ENCODE measurements around the gene SRL.
"Not testable (repeated sequence)": the region's sequence is repeated elsewhere in the genome, so short reads cannot be mapped to it uniquely, and the experiment has no call there.

Gene SRL

DNA sequence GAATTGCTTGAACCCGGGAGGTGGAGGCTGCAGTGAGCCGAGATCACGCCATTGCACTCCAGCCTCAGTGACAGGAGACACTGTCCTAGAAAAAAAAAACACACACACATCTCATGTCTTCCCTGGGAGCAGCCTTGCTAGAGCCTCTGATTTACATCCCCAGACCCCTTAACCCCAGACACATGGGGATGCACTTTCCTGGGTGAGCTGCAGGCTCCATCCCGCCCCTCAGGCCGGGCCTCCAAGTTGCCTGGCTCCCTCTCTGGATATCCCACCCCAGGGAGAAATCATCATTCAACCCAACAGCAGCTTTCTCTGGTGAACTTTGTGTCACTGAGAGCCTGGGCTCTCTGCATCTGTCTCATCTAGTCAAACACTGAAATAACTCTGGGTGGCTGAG, 21.5 kb downstream of the SRL start:
- DNase-seq: no peak

DNA sequence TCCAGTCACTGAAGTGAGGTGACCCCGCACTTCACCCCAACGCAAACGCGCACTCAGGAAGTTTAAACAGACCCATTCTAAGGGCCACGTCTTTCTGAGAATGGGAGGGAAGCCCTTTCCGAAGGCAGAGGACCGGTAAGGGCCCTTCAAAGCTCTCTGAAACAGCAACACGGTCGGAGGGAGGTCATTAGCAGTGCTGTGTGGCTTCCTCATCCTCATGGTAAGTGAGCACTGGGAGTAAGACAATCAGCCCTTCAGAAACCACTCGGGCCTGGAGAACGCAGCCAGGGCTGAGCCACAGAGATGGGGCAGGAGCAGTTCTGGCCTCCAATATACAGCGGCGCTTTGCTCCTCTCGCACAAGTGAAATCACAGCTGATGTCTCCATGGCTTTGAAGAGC, 23.7 kb downstream of the SRL start:
- DNase-seq: peak; percentile 46

DNA sequence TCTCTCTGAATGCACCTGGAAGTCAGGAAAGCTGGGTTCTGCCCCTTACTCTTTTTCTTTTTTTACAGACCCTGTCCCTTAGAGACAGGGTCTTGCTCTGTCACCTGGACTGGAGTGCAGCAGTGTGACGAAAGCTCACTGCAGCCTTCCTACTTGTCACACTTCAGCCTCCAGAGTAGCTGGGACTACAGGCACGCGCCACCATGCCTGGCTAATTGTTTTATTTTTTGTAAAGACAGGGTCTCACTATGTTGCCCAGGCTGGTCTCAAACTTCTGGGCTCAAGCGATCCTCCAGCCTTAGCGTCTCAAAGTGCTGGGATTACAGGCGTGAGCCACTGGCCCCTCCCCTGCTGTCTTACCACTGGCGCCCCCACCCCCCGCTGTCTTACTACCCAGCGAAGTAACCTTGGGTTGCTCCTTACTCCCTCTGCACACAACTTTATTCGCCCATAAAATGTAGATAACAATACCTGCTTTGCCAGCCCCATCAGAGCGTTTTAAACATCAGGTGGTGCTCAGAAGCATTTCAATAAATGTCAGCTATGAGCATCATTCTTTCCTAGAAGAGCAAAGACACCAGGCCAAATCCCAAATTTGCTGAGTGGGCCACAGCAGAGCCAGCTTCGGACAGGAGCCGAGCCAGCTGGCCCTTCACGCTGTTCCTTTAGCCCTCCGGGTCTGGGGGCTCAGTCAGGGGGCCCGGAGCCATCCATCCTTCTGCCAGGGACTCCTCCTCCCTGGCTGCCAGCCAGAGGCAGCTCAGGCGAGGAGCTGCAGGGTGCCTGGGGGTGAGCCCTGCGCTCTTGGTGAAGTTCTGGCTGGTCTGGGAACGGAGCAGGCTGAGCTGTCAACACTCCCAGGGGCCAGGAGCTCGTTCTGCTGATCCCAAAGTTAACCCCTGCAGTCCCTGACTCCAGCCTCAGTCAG, 24.4 kb downstream of the SRL start:
- DNase-seq: peak; percentile 46

DNA sequence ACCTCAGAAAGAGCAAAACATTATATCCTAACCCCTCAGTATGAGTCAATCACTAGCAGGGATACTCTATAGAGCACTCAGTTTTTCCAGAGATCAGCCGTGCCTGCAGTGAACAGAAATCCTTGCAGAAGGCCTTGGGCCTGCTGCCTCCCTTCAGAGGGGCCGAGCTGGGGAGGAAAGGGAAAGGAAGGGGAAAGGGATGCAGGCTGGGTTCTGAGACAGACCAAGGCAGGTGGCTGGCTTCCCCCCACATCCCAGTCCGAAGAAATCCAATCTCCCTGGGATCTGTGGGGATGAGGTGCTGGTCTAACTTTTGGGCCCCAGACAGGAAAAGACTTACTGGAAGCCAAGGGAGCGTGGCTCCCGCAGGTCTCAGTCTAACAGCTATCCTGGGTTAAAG, 25.3 kb downstream of the SRL start:
- no peak for DNase-seq

DNA sequence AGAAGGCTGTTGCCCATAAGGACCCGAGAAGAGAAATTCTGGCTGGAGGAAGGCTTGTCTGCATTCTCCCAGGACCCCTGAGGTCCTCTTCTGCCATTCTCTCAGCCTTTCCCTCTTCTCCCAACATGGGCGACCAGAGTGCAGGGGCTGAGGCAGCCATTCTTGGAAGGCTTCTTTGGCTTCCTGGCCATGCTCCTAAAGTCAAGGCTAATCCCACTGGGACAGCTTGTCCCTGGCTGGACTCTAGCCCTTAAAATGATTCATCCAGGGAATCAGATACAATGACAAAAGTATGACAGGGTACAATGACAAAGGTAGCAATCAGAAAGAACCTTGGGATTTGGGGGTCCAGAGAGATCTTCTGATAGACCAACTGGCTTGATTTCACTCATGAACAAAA, 26.8 kb downstream of the SRL start:
- DNase-seq: no peak

DNA sequence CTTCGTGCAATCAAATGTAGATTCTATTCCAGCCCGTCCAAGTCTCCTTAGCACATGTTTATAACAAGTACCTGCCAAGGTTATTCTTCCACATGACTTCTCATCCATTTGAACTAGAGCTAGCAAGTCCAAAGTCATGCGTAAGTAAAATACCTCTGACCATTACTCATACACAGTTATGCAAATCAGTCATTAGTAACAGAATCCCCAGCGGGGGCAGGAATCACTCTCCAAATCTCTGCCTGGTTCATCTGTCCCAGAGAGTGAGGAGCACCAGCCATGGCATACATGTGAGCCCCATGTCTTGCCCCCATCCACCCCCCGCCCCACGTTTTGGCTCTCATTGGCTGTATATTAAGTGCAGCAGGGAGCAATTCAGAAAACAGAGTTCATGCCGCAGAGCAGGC, 27.7 kb downstream of the SRL start:
- DNase-seq: no peak

DNA sequence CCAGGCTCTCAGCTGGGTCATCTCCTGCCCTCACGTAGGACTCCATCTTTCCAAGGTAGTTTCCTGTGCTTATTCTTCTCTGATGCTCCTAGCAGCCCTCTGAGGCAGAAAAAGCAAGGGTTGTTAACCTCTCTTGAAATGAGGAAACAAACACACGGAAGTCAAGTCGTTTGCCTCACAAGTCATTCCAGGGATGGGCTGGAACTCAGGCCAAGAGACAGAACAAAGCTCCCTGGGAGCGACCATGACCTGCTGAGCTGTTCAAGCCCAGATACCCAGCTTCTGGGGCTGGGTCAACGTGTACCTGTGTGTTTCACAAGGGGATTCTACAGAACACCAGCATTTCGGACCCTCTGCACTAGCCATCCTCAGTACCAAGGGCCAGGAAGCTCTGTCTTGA, 28.1 kb downstream of the SRL start:
- DNase-seq: no peak

DNA sequence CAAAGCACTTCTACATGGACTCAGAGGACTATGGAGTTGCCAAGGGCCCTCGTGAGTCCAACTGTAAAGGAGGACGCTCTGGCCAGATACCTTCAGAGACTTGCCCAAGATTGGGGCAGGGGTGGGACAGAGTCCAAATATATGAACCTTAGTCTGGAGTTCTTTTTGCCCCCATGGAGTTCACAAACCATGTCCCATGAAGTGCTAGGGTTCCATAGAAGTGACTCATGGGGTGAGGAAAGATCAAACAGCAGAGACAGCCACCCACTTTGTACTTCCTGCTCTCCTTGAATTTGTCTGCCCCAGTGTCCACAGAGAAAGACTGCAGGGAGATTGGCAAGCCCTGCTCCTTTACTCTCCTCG, 29.0 kb downstream of the SRL start:
- no peak for DNase-seq

DNA sequence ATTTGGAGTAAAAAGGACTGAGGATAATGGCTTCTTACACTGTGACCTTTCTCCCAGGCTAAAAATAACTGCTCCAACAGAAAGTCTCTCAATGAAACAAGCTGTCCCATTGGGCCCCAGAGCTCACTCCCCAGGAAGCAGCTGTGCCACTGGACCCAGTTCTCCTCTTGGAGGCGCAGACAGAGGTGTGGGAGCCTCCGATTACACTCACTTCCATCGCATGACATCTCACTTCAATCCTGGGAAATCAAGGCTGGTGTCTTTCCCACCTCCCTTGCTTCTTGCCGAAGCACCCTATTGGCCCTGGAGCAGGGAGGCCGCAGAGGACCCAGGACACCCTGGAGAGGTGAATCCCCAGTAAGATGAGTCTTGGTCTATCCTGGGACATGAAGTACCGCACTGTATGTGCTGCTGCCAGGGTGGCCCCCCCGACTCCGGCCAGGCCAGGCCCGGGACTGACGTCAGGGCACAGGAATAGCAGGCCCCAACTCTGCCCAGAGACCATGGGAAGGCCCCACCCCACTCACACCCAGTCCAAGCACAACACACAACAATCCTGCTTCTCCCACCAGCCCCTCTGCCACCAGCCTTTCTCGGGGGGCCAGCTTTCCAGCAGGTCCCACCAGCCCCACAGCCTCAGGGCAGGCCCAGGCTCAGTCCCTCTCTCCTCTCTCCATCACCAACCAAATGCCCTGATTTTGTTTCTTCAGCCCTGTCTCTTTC, 29.5 kb downstream of the SRL start:
- DNase-seq: no peak

DNA sequence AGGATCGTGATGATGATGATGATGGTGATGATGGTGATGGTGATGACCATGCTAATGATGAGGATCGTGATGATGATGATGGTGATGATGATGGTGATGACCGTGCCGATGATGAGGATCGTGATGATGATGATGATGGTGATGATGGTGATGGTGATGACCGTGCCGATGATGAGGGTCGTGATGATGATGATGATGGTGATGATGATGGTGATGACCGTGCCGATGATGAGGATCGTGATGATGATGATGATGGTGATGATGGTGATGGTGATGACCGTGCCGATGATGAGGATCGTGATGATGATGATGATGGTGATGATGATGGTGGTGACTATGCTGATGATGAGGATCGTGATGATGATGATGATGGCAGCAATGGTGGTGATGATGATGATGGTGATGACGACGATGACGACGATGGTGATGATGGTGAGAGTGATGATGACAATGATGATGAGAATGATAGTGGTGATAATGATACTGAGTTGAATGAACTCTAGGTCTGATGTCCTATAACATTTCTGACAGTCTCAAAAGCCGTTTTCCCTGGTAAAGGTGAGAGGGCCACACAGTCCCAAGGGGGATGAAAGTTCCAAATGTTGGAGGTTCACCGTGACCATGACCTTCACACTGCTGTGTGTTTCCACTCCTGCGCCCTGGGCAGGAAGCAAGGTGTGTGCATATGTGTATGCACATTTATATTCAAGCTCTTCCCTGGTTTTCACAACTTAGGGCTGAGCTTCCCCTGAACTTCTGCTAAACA, 30.3 kb downstream of the SRL start:
- DNase-seq: not testable (repeated sequence)

DNA sequence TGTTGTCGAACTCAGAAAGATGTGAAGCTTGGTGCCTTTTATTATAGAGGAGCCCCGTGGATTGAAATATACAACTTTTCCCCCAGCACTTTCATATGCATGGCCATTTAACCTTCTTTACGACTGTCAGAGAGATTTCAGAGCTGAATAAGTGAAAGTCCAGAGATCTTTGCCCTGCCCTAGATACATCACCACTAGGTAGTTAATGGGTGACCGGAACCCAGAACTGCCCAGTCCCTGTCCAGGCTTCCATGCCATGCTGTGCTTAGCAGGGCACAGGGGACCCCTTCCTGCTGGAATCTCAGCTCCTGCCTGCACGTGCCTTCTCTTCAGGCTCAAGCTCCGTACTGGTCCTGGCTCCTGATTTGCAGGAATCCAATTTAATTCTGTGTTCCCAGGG, 32.2 kb downstream of the SRL start:
- DNase-seq: no peak

DNA sequence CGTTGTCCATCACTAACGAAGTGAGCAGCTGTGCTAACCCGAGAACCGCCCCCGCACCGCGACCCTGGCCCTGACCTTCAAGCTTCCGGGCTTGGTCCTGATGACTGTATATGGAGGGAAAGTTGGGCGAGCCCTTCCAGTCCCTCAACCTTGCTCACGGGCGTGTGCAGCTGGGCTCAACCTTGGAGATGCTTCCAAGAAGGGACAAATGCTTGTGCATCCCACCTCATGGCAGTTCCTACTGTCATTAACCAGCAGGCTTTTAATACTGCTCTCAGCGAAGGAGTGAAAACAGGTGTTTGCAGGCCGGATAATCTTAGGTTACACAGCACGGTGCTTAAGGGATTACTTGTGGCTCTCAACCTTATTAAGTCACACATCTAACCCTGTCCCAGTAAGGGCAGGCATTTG, 33.5 kb downstream of the SRL start:
- DNase-seq: no peak

DNA sequence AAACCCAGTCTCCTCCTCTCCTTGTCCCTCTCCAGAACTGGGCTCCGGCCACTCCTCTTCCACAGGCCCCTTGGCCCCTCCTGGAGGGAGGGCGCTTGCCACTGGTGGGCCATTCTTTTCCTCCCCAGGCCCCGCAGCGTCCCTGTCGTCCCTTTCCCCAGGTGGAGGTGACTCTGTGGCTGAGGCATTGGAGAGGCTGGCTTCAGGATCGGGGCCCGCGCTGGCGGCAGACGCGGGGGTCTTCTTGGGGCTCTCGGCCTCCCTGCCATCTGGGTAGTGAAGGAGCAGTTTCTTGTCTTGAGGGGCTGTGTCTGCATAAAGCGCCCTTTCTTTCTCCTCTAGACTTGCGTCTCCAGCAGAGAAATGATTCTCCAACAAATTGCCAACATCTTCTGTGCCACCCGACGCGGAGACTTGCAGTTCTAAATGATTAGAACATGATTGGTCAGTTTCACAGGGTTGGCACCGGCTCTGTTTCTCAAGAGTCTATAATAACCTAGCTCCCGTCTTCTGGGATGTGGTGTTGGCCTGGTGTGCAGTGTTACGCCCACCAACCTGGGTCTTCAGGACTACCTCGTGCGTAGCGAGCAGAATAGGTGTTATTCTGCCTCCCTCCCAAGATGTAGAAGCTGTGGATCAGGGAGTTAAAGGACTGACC, 34.1 kb downstream of the SRL start:
- DNase-seq: no peak

DNA sequence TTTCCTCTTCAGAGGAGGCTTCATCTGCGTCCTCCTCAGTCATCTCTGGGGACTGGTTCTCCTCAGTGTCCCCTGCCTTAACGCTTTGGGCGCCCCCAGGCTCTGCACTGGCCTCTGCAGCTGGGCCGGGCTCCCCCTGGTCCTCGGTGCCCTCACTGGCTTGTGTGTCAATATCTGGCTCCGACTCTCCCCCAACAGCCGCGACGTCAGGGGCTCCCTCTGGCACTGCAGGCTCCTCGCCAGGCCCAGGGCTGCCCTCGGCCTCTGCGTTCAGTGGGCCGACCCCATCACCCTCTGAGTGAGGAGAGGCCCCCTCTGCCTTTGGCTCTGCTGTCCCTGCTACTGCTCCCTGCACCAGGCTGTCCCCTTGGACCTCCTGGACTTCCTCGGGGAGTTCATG, 34.7 kb downstream of the SRL start:
- DNase-seq: no peak

DNA sequence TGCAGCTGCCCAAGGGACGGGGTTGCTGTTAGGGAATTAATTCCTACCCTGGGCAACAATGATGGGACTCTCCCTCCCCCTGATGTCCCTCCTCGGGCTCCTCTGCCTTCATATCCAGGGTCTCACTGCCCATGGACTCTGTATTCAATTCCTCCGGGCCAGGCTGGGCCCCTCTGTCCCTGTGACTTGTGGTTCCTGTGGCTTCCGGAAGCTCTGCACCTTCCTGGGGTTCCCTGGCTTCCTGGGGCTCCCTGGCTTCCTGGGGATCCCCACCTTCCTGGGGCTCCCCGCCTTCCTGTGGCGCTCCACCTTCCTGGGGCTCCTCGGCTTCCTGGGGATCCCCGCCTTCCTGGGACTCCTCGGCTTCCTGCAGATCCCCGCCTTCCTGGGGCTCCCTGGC, 35.2 kb downstream of the SRL start:
- no peak for DNase-seq

DNA sequence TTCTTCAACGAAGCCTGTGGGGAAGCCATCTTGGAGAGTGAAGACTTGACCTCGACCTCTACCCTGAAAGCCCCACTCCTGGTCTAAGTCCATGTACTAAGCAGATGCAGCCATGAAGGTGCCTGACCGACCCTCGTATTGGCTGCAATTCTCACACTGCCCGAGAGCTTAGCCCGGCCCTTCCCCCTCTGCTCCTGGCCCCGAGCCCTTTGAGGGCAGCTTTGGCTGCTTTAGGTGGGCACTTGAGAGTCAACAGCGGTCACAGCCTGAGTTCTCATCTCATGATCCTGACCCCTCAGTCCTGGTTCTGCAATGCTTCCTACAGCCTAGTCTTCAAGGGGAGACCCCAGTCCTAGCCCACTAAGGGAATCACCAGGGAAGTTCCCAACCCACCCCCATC, 35.9 kb downstream of the SRL start:
- no peak for DNase-seq

DNA sequence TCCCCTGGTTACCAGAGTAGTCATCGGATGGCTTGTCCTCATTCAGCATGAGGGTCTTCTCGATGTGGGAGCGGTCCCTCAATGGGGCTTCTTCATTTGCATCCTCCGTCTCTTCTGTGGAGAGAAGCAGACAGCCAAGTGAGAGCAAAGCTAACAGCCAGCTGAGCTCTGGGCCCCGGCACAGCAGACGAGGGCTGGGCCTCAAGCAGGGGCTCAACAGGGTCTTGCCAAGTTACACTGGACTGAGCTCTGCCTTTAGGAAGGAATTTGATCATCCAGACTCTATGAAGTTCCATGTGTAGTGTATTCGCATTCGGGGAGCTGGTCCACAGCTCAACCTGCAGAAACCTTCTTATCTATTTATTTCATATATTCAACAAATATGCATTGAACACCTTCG, 37.4 kb downstream of the SRL start:
- DNase-seq: no peak

DNA sequence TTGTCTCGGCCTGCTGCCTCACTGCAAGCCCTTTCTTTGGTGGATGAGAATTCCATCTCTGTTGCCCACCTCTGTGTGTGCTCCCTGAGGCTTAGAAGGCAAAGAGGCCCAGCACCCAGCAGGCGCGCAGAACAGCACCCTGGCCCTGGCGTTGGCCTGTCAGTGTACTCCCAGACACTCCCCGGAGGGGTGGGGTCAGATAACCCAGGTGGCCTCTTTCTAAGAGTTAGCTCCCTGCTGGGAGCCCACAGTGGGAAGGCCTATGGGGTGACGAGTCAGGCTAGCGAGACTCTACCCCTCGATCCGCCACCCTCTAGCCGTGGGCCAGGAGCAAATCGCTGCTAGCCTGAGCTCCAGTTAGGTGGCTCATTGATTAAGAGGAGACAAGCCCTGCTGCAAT, 38.1 kb downstream of the SRL start:
- DNase-seq: no peak

DNA sequence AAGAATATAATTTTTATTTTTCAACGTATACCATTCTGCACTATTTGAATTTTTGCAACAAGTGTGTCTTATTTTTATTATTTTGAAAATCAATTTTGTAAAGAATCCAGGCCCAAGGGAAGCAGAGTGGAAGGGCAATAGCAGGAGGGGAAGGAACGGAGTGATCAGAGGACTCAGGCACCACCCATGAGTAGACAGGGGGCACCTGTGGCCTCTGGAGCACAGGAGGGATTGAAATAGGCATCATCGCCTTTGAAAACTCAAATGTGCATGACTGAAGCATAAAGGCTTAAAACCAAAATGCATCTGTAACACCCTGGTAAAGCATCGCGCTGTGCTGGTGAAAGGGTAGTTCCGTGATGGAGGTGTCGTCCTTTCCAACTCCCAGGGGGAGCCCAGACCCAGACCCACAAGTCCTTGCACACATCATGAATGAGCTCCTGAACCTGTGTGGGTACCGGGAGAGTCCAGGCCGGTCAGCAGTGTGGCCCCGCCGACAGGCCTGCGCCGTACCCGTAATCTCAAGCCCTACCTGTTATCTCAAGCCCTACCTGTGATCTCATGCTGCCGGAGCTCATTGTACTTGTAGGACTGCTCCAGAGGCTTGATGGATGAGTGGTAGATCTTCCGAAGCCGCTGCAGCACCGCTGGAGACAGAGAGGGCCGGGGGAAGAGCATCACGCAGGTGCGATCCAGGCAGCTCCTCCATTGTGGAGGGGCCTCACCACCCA, 39.1 kb downstream of the SRL start:
- no peak for DNase-seq

DNA sequence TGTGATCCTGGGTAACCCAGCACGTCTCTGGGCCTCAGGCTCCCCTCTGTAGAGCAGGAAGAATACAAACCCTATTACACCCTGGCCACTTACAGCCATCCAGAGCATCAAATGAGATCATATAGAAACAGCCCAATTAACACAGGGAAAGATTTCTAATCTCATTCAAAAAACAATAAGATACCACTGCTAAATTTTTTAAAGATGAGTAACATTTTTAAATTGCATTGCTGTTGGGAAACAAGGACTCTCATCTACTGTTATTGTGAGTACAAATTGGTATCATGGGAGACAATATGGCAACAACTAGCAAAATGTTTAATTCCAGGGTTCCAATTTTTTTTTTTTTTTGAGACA, 41.1 kb downstream of the SRL start:
- no peak for DNase-seq

DNA sequence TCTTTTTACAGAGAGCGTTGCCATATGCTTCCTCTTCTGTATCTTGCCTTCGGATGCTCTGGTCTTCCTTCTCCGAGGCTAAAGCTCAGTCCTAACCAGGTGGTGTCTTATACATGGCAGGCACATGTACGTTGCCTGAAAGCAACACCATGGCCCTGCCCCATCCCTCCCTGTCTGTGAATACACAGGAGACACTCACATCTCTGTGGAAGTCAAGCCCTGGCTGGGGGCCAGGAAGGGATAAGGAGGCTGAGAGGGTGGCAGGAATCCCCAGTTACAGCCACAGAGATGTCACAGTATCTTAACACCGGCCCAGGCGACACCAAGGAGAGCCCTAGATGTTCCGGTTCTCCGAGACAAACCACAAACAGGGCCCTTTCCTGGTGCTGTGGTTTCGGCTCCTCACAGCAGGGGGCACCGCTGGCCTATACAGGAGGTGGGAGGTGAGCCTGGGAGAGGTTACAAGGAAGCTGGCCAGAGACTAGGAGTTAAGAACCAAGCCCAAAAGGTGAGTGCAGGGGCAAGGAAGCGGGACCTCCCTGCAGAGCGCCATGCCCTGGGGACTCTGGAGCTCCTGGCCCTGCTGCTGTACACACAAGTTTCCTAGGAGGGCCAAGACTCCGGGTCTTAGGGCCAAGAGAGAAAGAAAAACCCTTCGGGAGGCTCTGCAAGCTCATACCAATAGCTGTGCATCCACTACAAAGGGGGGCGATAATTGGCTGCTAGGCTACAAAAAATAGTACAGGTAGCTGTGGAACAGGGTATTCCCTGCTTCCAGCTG, 41.7 kb downstream of the SRL start:
- DNase-seq: peak; percentile 37

DNA sequence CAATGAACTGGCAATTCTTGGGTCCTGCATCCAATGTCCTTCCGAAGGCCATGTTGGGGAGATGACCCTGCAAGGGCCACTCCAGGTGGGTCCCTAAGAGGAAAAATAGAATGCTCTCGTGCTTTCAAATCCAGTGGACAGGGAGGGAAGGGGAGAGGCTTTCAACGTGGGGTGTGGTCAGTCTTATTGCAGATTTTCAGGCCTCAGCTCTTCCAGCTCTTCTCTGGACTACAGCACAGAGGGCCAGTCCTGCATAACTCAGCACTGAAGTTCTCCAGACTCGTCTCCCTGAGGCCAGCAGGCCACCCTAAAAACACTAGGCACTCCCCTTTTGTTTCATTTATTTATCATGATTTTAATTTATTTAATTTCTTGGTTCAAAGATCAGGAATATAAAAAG, 43.1 kb downstream of the SRL start:
- DNase-seq: no peak
